ENCODE measurements around the gene BDH1. TPM values are rescaled to one million over a fixed set of nuclear protein-coding genes. Genes with fewer than 3 reads are reported as not detected.

The BDH1 gene
- total and polyA plus RNA-seq, 2 of the 13 experiments (the other 11 are each of a cell fraction or from before 2014, with no cell fraction given) = 21.2 to 71.9 TPM

DNA sequence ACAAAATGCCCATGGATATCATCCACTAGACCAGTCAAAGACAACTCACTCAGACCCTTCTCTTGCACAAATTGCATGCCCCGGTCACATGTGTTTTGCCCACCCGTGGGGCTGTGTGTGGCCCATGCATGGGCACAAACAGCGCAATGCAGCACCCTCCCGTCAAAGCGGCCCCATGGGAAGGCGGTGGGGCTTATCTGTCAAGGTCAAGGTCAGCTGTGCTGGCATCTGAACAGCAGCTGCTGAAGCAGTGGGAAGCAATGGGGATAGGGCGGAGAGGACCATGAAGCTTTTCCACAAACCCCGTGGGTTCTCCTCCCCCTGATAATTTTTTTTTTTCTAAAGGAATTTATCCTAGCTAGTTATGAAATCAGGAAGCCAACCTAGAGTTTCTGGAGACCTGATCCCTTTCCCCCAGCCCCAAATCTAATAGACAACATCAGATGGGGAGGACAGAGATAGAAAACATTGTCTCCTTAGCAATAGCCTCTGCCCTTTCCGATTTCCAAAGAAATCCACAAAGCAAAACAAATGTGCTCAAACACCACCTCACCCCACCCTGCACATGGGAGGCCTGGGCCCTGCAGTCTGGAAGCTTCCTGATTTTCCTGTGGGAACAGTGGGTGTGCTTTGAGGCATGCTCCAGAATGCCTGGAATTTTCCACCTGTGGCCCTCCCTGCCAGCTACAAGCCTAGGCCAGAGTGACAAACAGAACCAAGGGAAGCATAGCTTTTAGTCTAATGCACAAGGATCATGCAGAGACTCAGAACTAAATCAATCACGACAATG lies 84.4 kb downstream of the BDH1 start (continued):
- TF ChIP-seq, protein P1, sequence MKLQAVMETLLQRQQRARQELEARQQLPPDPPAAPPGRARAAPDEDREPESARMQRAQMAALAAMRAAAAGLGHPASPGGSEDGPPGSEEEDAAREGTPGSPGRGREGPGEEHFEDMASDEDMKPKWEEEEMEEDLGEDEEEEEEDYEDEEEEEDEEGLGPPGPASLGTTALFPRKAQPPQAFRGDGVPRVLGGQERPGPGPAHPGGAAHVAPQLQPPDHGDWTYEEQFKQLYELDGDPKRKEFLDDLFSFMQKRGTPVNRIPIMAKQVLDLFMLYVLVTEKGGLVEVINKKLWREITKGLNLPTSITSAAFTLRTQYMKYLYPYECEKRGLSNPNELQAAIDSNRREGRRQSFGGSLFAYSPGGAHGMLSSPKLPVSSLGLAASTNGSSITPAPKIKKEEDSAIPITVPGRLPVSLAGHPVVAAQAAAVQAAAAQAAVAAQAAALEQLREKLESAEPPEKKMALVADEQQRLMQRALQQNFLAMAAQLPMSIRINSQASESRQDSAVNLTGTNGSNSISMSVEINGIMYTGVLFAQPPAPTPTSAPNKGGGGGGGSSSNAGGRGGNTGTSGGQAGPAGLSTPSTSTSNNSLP (IDR thresholded peaks at IDR 0.05; ENCODE audit: low read depth, low read length) = no peak
- TF ChIP-seq, protein P2, sequence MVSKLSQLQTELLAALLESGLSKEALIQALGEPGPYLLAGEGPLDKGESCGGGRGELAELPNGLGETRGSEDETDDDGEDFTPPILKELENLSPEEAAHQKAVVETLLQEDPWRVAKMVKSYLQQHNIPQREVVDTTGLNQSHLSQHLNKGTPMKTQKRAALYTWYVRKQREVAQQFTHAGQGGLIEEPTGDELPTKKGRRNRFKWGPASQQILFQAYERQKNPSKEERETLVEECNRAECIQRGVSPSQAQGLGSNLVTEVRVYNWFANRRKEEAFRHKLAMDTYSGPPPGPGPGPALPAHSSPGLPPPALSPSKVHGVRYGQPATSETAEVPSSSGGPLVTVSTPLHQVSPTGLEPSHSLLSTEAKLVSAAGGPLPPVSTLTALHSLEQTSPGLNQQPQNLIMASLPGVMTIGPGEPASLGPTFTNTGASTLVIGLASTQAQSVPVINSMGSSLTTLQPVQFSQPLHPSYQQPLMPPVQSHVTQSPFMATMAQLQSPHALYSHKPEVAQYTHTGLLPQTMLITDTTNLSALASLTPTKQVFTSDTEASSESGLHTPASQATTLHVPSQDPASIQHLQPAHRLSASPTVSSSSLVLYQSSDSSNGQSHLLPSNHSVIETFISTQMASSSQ (IDR thresholded peaks at IDR 0.05; ENCODE audit: low read depth) = no peak
- TF ChIP-seq, protein P2 (CRISPR knock-in tag; IDR thresholded peaks at IDR 0.05; ENCODE audit: borderline replicate concordance) = 0 out of 2 replicates have a peak, but pooled peaks have one; percentile 23
- TF ChIP-seq THAP11 (CRISPR knock-in tag; IDR thresholded peaks at IDR 0.05) (peak; percentile 69), MEIS2 (CRISPR knock-in tag; IDR thresholded peaks at IDR 0.05) (no peak), ZBTB20 (CRISPR knock-in tag; IDR thresholded peaks at IDR 0.05; ENCODE audit: borderline replicate concordance, low read depth) (no peak), RFX5 (IDR thresholded peaks at IDR 0.05; ENCODE audit: low read depth, low read length) (no peak), MXD4 (CRISPR knock-in tag; IDR thresholded peaks at IDR 0.05) (no peak), SIX4 (CRISPR knock-in tag; IDR thresholded peaks at IDR 0.05) (no peak; the same call in 1 of the 2 replicates), ZNF607 (CRISPR knock-in tag; IDR thresholded peaks at IDR 0.05; ENCODE audit: borderline replicate concordance) (no peak), RCOR2 (CRISPR knock-in tag; IDR thresholded peaks at IDR 0.05) (no peak), ZNF510 (CRISPR knock-in tag; IDR thresholded peaks at IDR 0.05; ENCODE audit: low read depth) (no peak), XBP1 (CRISPR knock-in tag; IDR thresholded peaks at IDR 0.05) (no peak), CHCHD3 (CRISPR knock-in tag; IDR thresholded peaks at IDR 0.05) (no peak), ZSCAN9 (CRISPR knock-in tag; IDR thresholded peaks at IDR 0.05; ENCODE audit: borderline replicate concordance) (no peak), ZNF598 (CRISPR knock-in tag; IDR thresholded peaks at IDR 0.05; ENCODE audit: borderline replicate concordance) (no peak; the same call in 1 of the 2 replicates)
- TF ChIP-seq, protein P3, sequence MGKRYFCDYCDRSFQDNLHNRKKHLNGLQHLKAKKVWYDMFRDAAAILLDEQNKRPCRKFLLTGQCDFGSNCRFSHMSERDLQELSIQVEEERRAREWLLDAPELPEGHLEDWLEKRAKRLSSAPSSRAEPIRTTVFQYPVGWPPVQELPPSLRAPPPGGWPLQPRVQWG (CRISPR knock-in tag; IDR thresholded peaks at IDR 0.05; ENCODE audit: borderline replicate concordance, low read depth) = no peak
- TF ChIP-seq, protein P4, sequence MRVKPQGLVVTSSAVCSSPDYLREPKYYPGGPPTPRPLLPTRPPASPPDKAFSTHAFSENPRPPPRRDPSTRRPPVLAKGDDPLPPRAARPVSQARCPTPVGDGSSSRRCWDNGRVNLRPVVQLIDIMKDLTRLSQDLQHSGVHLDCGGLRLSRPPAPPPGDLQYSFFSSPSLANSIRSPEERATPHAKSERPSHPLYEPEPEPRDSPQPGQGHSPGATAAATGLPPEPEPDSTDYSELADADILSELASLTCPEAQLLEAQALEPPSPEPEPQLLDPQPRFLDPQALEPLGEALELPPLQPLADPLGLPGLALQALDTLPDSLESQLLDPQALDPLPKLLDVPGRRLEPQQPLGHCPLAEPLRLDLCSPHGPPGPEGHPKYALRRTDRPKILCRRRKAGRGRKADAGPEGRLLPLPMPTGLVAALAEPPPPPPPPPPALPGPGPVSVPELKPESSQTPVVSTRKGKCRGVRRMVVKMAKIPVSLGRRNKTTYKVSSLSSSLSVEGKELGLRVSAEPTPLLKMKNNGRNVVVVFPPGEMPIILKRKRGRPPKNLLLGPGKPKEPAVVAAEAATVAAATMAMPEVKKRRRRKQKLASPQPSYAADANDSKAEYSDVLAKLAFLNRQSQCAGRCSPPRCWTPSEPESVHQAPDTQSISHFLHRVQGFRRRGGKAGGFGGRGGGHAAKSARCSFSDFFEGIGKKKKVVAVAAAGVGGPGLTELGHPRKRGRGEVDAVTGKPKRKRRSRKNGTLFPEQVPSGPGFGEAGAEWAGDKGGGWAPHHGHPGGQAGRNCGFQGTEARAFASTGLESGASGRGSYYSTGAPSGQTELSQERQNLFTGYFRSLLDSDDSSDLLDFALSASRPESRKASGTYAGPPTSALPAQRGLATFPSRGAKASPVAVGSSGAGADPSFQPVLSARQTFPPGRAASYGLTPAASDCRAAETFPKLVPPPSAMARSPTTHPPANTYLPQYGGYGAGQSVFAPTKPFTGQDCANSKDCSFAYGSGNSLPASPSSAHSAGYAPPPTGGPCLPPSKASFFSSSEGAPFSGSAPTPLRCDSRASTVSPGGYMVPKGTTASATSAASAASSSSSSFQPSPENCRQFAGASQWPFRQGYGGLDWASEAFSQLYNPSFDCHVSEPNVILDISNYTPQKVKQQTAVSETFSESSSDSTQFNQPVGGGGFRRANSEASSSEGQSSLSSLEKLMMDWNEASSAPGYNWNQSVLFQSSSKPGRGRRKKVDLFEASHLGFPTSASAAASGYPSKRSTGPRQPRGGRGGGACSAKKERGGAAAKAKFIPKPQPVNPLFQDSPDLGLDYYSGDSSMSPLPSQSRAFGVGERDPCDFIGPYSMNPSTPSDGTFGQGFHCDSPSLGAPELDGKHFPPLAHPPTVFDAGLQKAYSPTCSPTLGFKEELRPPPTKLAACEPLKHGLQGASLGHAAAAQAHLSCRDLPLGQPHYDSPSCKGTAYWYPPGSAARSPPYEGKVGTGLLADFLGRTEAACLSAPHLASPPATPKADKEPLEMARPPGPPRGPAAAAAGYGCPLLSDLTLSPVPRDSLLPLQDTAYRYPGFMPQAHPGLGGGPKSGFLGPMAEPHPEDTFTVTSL (CRISPR knock-in tag; IDR thresholded peaks at IDR 0.05; ENCODE audit: borderline replicate concordance) = peak; percentile 44; the same call in 1 of the 2 replicates
